Lower leg skin (tissue), 3 donors: Measurements from ENCODE around the gene RGL3.

Experiments used
- CTCF ChIP-seq, 3 donors: fragments of 450-650 bp; IDR thresholded peaks; one replicate each; pipeline ENCODE4 v1.5.1; 2016; ENCODE audit warnings: antibody characterized with exemption in 3 of 3, mild to moderate bottlenecking in 3 of 3, moderate library complexity in 2 of 3
- POLR2A ChIP-seq, 2 donors: fragments of 450-650 bp; IDR thresholded peaks; one replicate each; pipeline ENCODE4 v1.6.1; 2016 to 2017; ENCODE audit warnings: antibody characterized with exemption in 2 of 2, mild to moderate bottlenecking in 1 of 2, moderate library complexity in 1 of 2

- TF ChIP-seq CTCF (IDR thresholded peaks at IDR 0.05): no peak
- no peak for TF ChIP-seq POLR2A (IDR thresholded peaks at IDR 0.05)
Observed at GRCh38 chr19:11408591-11408990, 10.5 kb downstream of the RGL3 start.
